GM19351 (cell line): ENCODE results near the gene SLC25A30.

Experiments used
- ATAC-seq: cut with Tn5 transposase; IDR thresholded peaks from one replicate; pipeline ENCODE4 v1.9.1; 2021; ENCODE audit warnings: mild to moderate bottlenecking, moderate library complexity; ENCODE audit not compliant: unreplicated experiment

SLC25A30 gene

DNA sequence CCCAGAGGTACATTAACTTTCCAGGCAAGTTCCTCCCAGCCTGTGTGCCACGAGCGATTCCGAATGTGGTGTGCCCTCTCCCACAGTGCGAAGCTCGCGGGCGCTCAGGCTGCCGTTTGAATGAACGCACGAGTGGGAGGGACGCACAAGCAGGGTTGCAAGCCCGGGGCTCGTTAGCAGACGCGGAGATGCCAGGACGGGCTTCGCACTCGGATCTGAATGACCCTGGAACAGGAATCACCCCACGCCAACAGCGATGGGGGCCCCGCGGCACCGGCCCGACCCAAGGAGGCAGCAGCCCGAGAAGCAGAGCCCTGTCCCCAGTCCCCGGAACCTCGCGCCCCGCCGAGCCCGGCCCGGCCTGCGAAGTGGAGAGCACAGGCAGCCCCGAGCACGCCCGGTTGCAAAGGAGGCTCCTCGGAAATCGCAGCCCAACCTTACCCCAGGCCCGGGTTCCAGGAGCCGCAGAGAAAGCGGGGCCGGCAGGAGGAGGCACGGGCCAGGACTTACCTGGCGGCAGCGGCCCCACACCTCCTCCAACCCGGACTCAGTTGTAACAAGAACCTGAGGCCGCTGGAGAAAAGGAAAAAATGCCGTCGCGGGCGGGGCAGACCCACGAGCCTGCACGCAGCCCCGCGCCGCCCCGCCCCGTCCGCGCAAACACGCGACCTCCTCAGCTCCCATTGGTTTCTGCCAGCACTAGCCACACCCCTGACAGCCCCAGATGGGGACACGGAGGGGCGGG is at the start of gene SLC25A30:
Gene SLC25A30, minus strand, starts transcription at position 584 of the 745 bp plus-strand sequence. CDS start 6,948 bp downstream, outside the sequence.
- peak; percentile 93 for ATAC-seq

DNA sequence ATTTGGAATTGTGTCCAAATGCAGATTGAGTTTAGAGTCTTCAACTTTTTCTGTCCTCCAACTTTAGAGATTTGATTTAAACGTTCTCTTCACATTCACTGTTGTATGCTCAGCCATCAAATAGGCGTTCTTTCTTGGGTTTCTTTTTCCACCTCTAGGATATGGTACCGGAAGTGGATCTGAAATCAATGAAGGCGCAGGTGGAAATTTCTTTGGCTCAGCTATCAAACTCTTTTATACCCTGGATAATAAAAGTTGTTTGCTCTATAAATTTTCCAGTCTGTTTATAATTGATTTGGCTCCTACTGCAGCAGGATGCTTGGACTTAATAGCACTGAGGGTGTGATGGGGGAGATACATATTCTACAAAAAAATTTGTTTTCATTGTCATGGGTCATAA is 48.2 kb upstream of the SLC25A30 start:
- ATAC-seq = no peak

DNA sequence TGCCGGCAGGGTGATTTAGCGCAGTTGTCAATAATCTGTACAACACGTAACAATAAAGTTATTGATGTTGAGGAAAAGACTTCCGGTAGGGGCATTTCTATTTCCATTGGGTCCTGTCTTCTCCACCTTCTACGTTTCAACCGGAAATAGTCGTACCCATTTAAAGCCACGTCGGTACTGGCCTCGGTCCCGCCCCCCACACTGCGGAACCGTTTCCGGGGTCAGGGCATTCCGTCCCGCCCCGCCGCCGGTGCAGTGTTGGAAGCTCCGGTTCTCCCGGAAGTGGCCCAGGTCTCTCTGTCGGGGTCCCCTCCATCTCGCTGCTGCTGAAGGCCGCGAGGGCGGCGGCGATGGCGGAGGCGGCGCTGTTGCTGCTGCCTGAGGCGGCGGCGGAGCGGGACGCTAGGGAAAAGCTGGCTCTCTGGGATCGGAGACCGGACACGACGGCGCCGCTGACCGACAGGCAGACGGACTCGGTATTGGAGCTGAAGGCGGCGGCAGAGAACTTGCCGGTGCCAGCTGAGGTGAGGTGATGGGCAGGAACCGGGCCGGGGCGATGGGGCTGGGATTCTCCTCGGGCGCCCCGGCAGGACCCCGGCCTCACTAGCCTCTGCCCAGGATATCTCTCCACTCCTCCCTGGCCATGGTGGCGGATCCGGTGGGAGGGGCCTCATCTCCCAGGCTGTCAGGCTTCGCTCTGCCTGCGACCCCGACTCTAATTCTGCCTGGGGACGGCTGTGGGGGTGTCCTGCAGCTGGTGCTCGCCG is 46.7 kb upstream of the SLC25A30 start, which contains the start of gene COG3:
Gene COG3, plus strand, starts transcription at position 253 of the 767 bp plus-strand sequence. Its CDS starts 98 bp downstream, at position 351.
- peak; percentile 93 for ATAC-seq

DNA sequence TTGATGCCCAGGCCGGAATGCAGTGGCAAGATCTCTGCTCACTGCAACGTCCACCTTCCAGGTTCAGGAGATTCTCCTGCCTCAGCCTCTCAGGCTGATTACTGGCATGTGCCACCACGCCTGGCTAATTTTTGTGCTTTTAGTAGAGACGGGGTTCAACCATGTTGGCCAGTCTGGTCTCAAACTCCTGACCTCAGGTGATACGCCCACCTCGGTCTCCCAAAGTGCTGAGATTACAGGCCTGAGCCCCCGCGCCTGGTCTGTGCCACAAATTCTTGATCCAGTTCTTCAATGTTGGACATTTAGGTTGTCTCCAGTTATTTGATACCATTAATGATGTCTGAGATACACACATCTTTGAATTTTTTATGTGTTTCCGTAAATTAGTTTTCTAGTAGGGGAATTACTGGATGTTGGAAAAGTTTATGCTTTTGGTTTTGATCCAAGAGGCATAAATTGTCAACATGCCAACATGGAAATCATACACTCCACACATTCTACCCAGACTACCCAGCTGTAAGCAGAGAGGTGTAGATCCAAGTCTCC is 46.0 kb upstream of the SLC25A30 start:
- no peak for ATAC-seq

- no peak for ATAC-seq
These were observed 38.2 kb upstream of the SLC25A30 start for GRCh38 chr13:45456196-45456972.

GRCh38 chr13:45454204-45454603 is 36.0 kb upstream of the SLC25A30 start:
- ATAC-seq = no peak

- ATAC-seq = no peak
These were observed 33.1 kb upstream of the SLC25A30 start for GRCh38 chr13:45451282-45451681.

DNA sequence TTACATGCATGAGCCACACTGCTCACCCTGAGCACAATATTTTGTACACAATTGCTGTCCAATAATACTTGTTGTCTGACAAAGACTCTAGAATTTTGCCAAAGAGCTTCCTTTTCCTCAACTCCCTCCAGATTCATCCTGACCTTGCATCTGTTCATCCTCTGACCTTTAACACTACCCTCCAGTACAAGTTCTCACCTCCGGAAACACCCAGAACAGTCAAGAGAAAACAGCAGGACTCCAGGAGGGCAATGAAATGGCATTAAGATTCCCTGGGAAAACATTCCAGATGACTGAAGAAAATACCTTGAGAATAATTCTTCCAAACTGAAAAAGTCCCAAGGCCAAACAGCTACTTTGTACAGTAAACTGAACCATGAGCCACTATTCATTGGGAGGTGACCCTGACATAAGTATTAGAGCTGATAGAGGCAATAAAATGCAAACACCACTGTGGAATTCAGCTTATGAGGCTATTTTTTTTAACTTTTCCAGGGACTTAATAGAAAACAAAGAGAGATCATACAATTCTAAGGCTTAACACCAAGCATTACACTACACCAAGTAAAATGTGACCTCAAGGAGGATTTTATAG is 30.9 kb upstream of the SLC25A30 start:
- ATAC-seq = no peak

GRCh38 chr13:45447050-45447661 is 29.0 kb upstream of the SLC25A30 start:
- no peak for ATAC-seq

DNA sequence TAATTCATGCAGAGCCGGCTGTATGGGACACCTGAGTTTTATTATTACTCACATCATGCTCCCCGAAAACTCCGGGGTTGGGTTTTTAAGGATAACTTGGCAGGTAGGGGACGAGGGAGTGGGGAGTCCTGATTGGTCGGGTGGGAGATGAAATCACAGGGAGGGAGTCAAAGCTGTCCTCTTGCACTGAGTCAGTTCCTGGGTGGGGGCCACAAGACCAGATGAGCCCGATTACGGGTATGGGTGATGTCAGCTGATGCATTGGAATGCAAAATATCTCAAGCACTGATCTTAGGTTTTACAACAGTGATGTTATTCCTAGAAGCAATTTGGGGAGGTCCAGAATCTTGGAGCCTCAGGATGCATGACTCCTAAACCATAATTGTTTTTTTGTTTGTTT is 28.0 kb upstream of the SLC25A30 start:
- ATAC-seq = no peak

DNA sequence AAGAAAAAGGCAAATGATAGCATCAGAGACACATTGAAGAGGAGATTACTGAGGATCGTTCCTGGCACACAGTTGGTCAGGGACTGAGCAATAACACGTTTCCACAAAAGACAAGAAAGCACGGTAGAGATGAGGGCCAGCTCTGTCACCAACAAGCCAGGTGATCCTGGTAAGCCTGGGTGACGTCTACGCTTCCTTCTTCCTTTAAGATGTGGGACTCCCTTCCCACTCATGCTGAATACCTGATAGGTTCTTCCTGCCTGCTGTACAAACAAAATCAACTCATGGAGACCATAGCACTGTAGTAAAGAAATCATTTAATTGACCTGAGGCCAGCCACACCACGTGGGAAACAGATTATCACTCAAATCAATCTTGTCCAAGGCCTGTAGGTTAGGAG is 26.9 kb upstream of the SLC25A30 start:
- no peak for ATAC-seq

GRCh38 chr13:45441633-45442032 is 23.5 kb upstream of the SLC25A30 start:
- peak; percentile 71 for ATAC-seq

- no peak for ATAC-seq
These were observed 21.7 kb upstream of the SLC25A30 start for GRCh38 chr13:45439781-45440462.

- no peak for ATAC-seq
These were observed 20.8 kb upstream of the SLC25A30 start for GRCh38 chr13:45439008-45439407.

DNA sequence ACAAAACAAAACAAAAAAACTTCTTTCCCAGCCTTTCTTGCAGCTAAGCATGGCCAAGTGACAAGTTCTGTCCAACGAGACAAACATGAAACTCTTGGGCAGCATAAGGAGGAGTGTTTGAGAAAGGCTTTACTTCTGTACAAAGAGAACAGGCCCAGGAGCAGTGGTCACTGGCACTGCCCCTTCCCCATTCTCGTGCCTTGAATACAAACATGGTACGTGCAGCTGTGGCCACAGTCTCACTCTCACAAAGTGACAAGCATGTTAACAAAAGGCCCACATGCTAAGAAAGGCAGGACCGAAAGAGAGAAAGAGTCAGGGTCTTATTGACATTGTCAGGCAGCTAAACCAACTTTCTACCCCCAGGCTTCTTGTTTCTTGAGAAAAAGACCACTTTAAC is 19.8 kb upstream of the SLC25A30 start:
- ATAC-seq = no peak

DNA sequence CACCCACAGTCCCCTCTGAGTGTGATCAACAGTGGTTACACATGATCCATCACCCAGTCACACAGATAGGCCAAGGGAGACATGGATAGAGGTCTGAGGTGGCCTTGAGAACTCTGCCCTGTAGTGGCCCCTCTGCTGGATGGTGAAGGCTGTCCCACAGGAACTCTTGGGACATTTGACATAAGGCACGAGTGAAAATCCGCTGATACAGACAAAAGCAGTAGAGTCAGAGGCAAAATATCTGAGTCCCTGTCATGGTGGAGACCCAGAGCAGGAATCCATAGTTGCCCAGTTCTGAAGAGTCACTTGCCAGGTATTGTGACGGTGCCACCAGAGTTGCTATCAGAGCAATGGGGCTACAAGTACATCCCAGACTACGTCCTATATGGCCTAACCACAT is 18.8 kb upstream of the SLC25A30 start:
- no peak for ATAC-seq

GRCh38 chr13:45436332-45436731 is 18.2 kb upstream of the SLC25A30 start:
- no peak for ATAC-seq

DNA sequence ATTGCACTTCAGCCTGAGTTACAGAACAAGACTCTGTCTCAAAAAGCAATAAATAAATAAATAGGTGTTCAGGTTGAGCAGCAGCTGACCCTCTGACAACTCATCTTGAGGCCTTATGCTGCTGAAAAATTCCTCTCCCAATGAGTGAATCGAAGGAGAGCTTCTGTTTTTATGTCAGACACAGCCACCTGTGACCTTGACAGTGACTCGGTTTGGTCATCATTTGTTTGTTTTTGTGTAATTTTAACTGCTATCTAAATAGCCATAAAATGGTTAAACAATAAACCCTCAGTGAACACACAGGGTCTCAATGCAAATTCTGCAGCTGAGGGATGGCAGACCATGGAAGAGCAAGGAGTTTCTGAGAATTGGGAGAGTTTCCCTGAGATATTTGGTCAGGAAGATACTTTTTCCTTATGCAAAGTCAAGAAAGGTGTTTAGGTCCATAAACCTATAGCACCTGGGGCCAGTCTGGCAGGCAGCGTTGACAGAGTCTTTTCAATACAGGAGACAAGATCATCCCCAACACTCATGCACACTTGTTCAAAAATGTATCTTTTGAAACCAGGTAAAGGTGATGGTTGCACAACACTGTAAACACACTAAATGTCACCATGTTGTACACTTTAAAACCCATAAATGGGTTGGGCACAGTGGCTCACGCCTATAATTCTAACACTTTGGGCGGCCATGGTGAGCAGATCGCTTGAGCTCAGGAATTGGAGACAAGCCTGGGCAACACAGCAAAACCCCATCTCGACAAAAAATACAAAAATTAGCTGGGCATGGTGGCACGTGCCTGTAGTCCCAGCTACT is 16.6 kb upstream of the SLC25A30 start:
- no peak for ATAC-seq

GRCh38 chr13:45433381-45433790 is 15.2 kb upstream of the SLC25A30 start:
- ATAC-seq = no peak
